A673 (cell line): ENCODE measurements around the gene ARHGDIB. TPM values are rescaled to one million over a fixed set of nuclear protein-coding genes. Genes with fewer than 3 reads are reported as not detected.

Experiments used
- BruUV-seq: library from RNA; stranded (reverse); fragments of 400-500 nt; replicated peaks from 2 replicates; lab custom pipeline; 2021; lab: Mats Ljungman, UMichigan
- CTCF ChIA-PET: fragments of 300-600 bp; sonication (Branson Sonifier 250); formaldehyde crosslinking; loops from one replicate; lab custom pipeline; 2022; ENCODE audit warnings: antibody characterized with exemption; lab: Charles Lee
- POLR2A ChIA-PET: fragments of 300-600 bp; sonication (Branson Sonifier 250); formaldehyde crosslinking; loops from one replicate; lab custom pipeline; 2022; ENCODE audit warnings: antibody characterized with exemption; ENCODE audit not compliant: low non-redundant PET; lab: Charles Lee
- DNase-seq: peaks from one replicate; pipeline ENCODE4 v3.0.0-alpha.2; 2015; ENCODE audit warnings: low spot score
- H3K27ac ChIP-seq: fragments of 200-600 bp; sonication (generic); 2 replicates; pipeline ENCODE4 v1.5.1; 2016; ENCODE audit warnings: mixed run types, low read depth, mild to moderate bottlenecking, mixed read lengths, antibody characterized with exemption, low read length; ENCODE audit not compliant: poor library complexity, severe bottlenecking
- H3K27me3 ChIP-seq: fragments of 200-600 bp; sonication (generic); replicated peaks from 2 replicates; pipeline ENCODE4 v1.6.1; 2017; ENCODE audit warnings: mixed run types, low read depth, mild to moderate bottlenecking, mixed read lengths, antibody characterized with exemption, low read length; ENCODE audit not compliant: insufficient read depth, poor library complexity
- H3K36me3 ChIP-seq: fragments of 200-600 bp; sonication (generic); 2 replicates; pipeline ENCODE4 v1.6.1; 2016; ENCODE audit warnings: mixed run types, mild to moderate bottlenecking, mixed read lengths, antibody characterized with exemption, low read length; ENCODE audit not compliant: insufficient read depth, poor library complexity, severe bottlenecking
- H3K4me1 ChIP-seq: fragments of 200-600 bp; sonication (generic); 2 replicates; pipeline ENCODE4 v1.6.1; 2017; ENCODE audit warnings: mixed run types, mild to moderate bottlenecking, mixed read lengths, antibody characterized with exemption, low read length; ENCODE audit not compliant: insufficient read depth, poor library complexity, severe bottlenecking
- H3K4me3 ChIP-seq: fragments of 200-600 bp; sonication (generic); 2 replicates; pipeline ENCODE4 v1.5.1; 2016; ENCODE audit warnings: low read depth, mixed run types, mild to moderate bottlenecking, mixed read lengths, low read length; ENCODE audit not compliant: poor library complexity, severe bottlenecking
- H3K9me3 ChIP-seq: fragments of 200-600 bp; sonication (generic); 2 replicates; pipeline ENCODE4 v1.6.1; 2016; ENCODE audit warnings: mixed run types, low read depth, mild to moderate bottlenecking, mixed read lengths, antibody characterized with exemption, low read length; ENCODE audit not compliant: poor library complexity, severe bottlenecking
- EZH2 ChIP-seq: fragments of 200-600 bp; sonication (generic); IDR thresholded peaks from 2 replicates; pipeline ENCODE4 v1.6.1; 2017; ENCODE audit warnings: borderline replicate concordance, low read depth, mild to moderate bottlenecking, mixed read lengths, antibody characterized with exemption, low read length; ENCODE audit not compliant: poor library complexity, severe bottlenecking
- intact Hi-C: fragments of 100-400 bp; cut with micrococcal nuclease; formaldehyde crosslinking; loops from one replicate; pipeline ENCODE4 v1.10.0; 2022; ENCODE audit not compliant: unreplicated experiment
- total RNA-seq: library from RNA; stranded (reverse); gene quantifications from 2 replicates; pipeline ENCODE4 v1.2.3, GENCODE V29; 2021
- TF ChIP-seq, protein P1 (sequence below): fragments of 300-800, 200-600 bp; sonication (generic); conservative IDR thresholded peaks from 2 replicates; pipeline ENCODE4 v1.5.1; 2017; ENCODE audit warnings: low read depth, mild to moderate bottlenecking, antibody characterized with exemption, low read length, moderate library complexity, mixed read lengths

Gene ARHGDIB
- total RNA-seq, 1 experiment from 2014 or later = 122 TPM

DNA sequence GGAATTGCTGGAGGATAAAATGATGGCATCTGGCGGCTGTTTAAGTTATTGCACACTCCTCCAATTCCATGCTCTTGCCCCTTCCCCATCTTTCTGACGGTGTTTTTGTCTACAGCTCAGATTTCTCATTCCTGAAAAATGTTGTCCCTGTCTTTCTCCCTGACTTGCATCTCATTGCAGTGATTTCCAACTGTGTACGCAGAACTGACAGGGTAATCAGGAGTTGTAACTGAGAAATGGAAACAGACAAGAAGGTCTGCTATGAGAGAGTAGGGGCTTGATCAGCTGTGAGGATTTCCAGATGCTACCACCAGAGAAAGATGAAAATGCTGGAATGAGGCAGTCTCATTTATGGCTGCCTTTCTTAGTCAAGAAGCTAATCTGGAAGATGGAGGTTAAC lies 24.4 kb downstream of the ARHGDIB start:
- Histone ChIP-seq H3K4me3 (no peak overlapping the region), H3K9me3 (no peaks in the 10 kb centered on the region), H3K27me3 (no peaks in the 10 kb centered on the region), H3K27ac (no peak overlapping the region), H3K4me1 (no peaks in the 10 kb centered on the region), H3K36me3 (no peaks in the 10 kb centered on the region)
- BruUV-seq = no TSS peak
- TF ChIP-seq, protein P1, sequence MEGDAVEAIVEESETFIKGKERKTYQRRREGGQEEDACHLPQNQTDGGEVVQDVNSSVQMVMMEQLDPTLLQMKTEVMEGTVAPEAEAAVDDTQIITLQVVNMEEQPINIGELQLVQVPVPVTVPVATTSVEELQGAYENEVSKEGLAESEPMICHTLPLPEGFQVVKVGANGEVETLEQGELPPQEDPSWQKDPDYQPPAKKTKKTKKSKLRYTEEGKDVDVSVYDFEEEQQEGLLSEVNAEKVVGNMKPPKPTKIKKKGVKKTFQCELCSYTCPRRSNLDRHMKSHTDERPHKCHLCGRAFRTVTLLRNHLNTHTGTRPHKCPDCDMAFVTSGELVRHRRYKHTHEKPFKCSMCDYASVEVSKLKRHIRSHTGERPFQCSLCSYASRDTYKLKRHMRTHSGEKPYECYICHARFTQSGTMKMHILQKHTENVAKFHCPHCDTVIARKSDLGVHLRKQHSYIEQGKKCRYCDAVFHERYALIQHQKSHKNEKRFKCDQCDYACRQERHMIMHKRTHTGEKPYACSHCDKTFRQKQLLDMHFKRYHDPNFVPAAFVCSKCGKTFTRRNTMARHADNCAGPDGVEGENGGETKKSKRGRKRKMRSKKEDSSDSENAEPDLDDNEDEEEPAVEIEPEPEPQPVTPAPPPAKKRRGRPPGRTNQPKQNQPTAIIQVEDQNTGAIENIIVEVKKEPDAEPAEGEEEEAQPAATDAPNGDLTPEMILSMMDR = no peak
- TF ChIP-seq EZH2 = no peak
- DNase-seq = no peak
- CTCF ChIA-PET = no interaction called here
- intact Hi-C loops = no loop called here
- POLR2A ChIA-PET = no interaction called here

DNA sequence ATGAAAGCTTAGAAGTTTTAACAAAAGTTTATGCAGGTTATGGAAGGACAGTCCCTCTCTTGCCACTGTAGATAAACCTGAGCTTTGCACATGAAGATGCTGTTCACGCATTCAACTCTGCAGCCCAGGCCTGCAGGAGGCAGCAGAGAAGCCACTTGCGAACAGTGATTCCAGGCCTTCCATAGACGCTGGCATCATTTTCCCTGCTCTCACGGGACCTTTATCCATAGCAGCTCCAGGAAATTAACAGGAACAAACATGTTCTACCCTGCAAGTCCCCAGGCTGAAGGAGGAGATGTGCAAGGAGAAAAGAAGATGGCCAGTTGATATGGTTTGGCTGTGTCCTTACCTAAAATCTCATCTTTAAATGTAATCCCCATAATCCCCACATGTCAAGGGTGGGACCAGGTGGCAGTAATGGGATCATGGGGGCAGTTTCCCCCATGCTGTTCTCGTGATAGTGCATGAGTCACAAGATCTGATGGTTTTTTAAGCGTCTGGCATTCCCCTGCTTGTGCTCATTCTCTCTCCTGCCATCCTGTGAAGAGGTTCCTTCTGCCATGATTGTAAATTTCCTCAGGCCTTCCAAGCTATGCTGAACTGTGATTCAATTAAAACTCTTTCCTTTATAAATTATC lies 25.1 kb downstream of the ARHGDIB start:
- Histone ChIP-seq H3K27ac (no peak overlapping the region), H3K4me3 (no peak overlapping the region), H3K36me3 (no peaks in the 10 kb centered on the region), H3K9me3 (no peaks in the 10 kb centered on the region), H3K4me1 (no peaks in the 10 kb centered on the region), H3K27me3 (no peaks in the 10 kb centered on the region)
- TF ChIP-seq EZH2 = no peak
- TF ChIP-seq, protein P1 = peak; percentile 54
- intact Hi-C loops = no loop called here
- ChIA-PET POLR2A (no interaction called here), CTCF (no interaction called here)
- BruUV-seq = no TSS peak
- DNase-seq = peak; percentile 37

DNA sequence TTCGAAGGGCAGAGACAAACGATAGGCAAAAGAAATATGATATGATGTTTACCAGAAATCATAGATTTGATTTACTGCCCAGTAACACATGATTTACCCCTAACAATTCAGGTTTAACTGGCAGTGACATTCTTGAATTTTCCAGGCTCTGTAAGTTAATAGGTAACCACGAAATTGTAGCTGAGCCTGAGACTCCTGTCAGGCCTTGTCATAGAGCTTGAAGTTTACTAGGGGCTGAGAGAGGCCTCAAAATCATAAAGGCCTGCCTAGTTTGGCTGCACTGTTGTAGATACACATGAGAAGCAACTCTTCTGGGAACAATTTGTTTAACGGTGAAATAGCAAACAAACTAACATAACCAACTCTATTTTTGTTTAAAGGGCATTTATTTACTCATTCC lies 26.4 kb downstream of the ARHGDIB start:
- Histone ChIP-seq H3K4me3 (no peak overlapping the region), H3K27me3 (no peaks in the 10 kb centered on the region), H3K4me1 (no peaks in the 10 kb centered on the region), H3K27ac (no peak overlapping the region), H3K36me3 (no peaks in the 10 kb centered on the region), H3K9me3 (no peaks in the 10 kb centered on the region)
- ChIA-PET POLR2A (no interaction called here), CTCF (no interaction called here)
- no peak for DNase-seq
- BruUV-seq = no TSS peak
- intact Hi-C loops = no loop called here
- TF ChIP-seq, protein P1 = no peak
- no peak for TF ChIP-seq EZH2
